Measurements from ENCODE around the gene CUL2. TPM values are rescaled to one million over a fixed set of nuclear protein-coding genes. Genes with fewer than 3 reads are reported as not detected.
A peak's percentile ranks its signal among the peaks of the same experiment; 100 is the strongest.
"Not testable (repeated sequence)": the region's sequence is repeated elsewhere in the genome, so short reads cannot be mapped to it uniquely, and the experiment has no call there.

Gene CUL2
- total RNA-seq, 2 experiments from 2014 or later, result 35.4 to 37.1 TPM

DNA sequence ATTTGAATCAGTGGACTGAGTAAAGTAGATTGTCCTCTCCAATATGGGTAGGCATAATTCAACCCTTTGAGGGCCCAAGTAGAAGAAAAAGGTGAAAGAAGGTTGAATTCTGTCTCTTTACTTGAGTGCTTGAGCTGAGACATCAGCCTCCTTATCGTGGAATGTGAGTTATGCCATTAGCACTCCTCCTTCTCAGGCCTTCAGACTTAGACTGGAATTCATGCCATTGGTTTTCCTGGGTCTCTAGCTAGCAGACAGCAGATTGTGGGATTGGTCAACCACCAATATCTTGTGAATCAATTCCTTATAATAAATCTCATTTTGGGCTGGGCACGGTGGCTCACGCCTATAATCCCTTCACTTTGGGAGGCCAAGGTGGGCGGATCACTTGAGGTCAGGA is 89.2 kb downstream of the CUL2 start:
- DNase-seq (no peak), ATAC-seq (ENCODE audit: low read depth) (no peak)
- POLR2A ChIA-PET, result no interaction called here
- Mint-ChIP-seq H3K27ac (no peak overlapping the region), H3K4me3 (no peak overlapping the region), H3K9me3 (no peaks in the 10 kb centered on the region), H3K4me1 (peaks cover 2% of the 10 kb centered on the region), H3K36me3 (no peaks in the 10 kb centered on the region), H3K27me3 (no peaks in the 10 kb centered on the region)

DNA sequence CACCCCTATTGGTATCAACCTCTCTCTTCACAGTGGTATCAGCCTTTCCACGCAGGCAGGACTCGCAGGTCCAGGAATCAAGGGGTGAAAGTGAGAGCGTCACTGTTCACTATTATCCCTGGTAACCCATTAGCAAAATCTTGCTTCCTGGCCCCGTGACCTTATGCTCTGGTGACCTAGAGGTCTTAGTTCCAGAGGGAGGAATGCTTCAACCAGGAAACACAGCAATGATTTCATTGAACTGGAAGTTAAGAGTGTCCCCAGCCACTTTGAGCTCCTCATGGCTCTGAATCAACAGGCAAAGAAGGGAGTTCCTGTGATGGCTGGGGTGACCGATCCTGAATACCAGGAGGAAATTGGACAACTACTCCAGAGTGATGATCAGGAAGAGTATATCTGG is 90.6 kb downstream of the CUL2 start:
- Mint-ChIP-seq H3K4me3 (no peak overlapping the region), H3K36me3 (no peaks in the 10 kb centered on the region), H3K27me3 (no peaks in the 10 kb centered on the region), H3K27ac (no peak overlapping the region), H3K9me3 (no peaks in the 10 kb centered on the region), H3K4me1 (peaks cover 11% of the 10 kb centered on the region)
- no peak for DNase-seq
- ATAC-seq (ENCODE audit: low read depth), result no peak
- POLR2A ChIA-PET, result no interaction called here

GRCh38 chr10:34998940-34999339 is 91.2 kb downstream of the CUL2 start:
- no peaks in the 10 kb centered on the region for H3K27me3 Mint-ChIP-seq
- H3K27ac Mint-ChIP-seq, result no peak overlapping the region
- H3K36me3 Mint-ChIP-seq, result no peaks in the 10 kb centered on the region
- POLR2A ChIA-PET, result no interaction called here
- no peak overlapping the region for H3K4me3 Mint-ChIP-seq
- peaks cover 15% of the 10 kb centered on the region for H3K4me1 Mint-ChIP-seq
- no peak for DNase-seq
- no peak for ATAC-seq (ENCODE audit: low read depth)
- no peaks in the 10 kb centered on the region for H3K9me3 Mint-ChIP-seq

- Mint-ChIP-seq H3K4me3 (no peak overlapping the region), H3K9me3 (no peaks in the 10 kb centered on the region), H3K27ac (no peak overlapping the region), H3K36me3 (no peaks in the 10 kb centered on the region), H3K27me3 (no peaks in the 10 kb centered on the region), H3K4me1 (peaks cover 15% of the 10 kb centered on the region)
- POLR2A ChIA-PET, result no interaction called here
- ATAC-seq (ENCODE audit: low read depth), result no peak
- no peak for DNase-seq
Measured at GRCh38 chr10:34996843-34997242, 93.3 kb downstream of the CUL2 start.

GRCh38 chr10:34995925-34996324 is 94.2 kb downstream of the CUL2 start:
- Mint-ChIP-seq H3K36me3 (no peaks in the 10 kb centered on the region), H3K27ac (no peak overlapping the region)
- POLR2A ChIA-PET, result no interaction called here

DNA sequence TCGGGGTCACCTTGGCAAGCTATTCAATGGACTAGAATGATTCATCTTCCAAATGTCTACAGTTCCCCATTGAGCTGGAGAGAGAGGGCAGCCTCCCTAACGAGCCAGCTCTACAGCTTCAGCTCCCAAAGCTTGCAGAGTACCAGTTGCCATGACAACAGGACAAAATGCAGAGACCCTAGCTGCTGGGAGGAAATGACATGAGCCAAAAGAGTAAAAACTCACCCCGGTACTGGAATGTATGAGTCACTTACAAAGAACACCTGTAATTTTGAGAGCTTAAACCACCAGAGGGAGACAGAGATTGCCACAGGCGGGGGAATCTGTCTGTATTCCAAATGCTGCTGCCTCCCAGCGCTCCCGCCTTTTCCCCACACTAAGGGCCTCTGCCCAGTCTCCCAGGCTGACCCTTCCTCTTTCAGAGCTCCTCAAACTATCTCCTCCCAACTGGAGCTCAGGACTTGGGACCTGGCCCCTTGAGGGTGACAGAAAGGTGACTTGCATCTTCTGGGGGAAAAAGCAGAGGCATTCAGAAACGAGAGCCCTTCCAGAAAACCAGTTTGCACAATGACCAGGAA is 95.5 kb downstream of the CUL2 start:
- Mint-ChIP-seq H3K36me3 (no peaks in the 10 kb centered on the region), H3K27ac (no peak overlapping the region), H3K4me3 (no peak overlapping the region), H3K4me1 (peaks cover 15% of the 10 kb centered on the region), H3K27me3 (no peaks in the 10 kb centered on the region), H3K9me3 (no peaks in the 10 kb centered on the region)
- POLR2A ChIA-PET, result no interaction called here
- peak; percentile 49 for DNase-seq
- peak; percentile 82 for ATAC-seq (ENCODE audit: low read depth)

More at GRCh38 chr10:34995925-34996324, 94.2 kb downstream of the CUL2 start:
- no peak overlapping the region for H3K4me3 Mint-ChIP-seq
- no peaks in the 10 kb centered on the region for H3K9me3 Mint-ChIP-seq
- ATAC-seq (ENCODE audit: low read depth), result no peak
- H3K4me1 Mint-ChIP-seq, result peaks cover 15% of the 10 kb centered on the region
- H3K27me3 Mint-ChIP-seq, result no peaks in the 10 kb centered on the region
- DNase-seq, result no peak

GRCh38 chr10:34993782-34994181 is 96.4 kb downstream of the CUL2 start:
- peaks cover 15% of the 10 kb centered on the region for H3K4me1 Mint-ChIP-seq
- ATAC-seq (ENCODE audit: low read depth) (no peak), DNase-seq (no peak)
- no peaks in the 10 kb centered on the region for H3K9me3 Mint-ChIP-seq
- no peak overlapping the region for H3K27ac Mint-ChIP-seq
- H3K36me3 Mint-ChIP-seq, result no peaks in the 10 kb centered on the region
- no peaks in the 10 kb centered on the region for H3K27me3 Mint-ChIP-seq
- H3K4me3 Mint-ChIP-seq, result no peak overlapping the region
- POLR2A ChIA-PET, result no interaction called here

- H3K4me3 Mint-ChIP-seq; H3K9me3 Mint-ChIP-seq; POLR2A ChIA-PET; H3K27ac Mint-ChIP-seq; DNase-seq; H3K27me3 Mint-ChIP-seq; H3K36me3 Mint-ChIP-seq; ATAC-seq (ENCODE audit: low read depth): not testable (repeated sequence)
- peaks cover 13% of the 10 kb centered on the region for H3K4me1 Mint-ChIP-seq
Measured at GRCh38 chr10:34991117-34991516, 99.0 kb downstream of the CUL2 start.

GRCh38 chr10:34988397-34989067 is 101.6 kb downstream of the CUL2 start:
- H3K9me3 Mint-ChIP-seq, result peaks cover 4% of the 10 kb centered on the region
- DNase-seq (no peak), ATAC-seq (ENCODE audit: low read depth) (no peak)
- no peak overlapping the region for H3K27ac Mint-ChIP-seq
- POLR2A ChIA-PET, result no interaction called here
- no peaks in the 10 kb centered on the region for H3K27me3 Mint-ChIP-seq
- H3K4me3 Mint-ChIP-seq, result no peak overlapping the region
- no peaks in the 10 kb centered on the region for H3K36me3 Mint-ChIP-seq
- no peaks in the 10 kb centered on the region for H3K4me1 Mint-ChIP-seq

GRCh38 chr10:34985823-34986222 is 104.3 kb downstream of the CUL2 start:
- ATAC-seq (ENCODE audit: low read depth), result no peak
- Mint-ChIP-seq H3K4me1 (no peaks in the 10 kb centered on the region), H3K27ac (no peak overlapping the region), H3K27me3 (no peaks in the 10 kb centered on the region), H3K36me3 (no peaks in the 10 kb centered on the region), H3K9me3 (peaks cover 4% of the 10 kb centered on the region), H3K4me3 (no peak overlapping the region)
- DNase-seq, result no peak
- POLR2A ChIA-PET, result no interaction called here

DNA sequence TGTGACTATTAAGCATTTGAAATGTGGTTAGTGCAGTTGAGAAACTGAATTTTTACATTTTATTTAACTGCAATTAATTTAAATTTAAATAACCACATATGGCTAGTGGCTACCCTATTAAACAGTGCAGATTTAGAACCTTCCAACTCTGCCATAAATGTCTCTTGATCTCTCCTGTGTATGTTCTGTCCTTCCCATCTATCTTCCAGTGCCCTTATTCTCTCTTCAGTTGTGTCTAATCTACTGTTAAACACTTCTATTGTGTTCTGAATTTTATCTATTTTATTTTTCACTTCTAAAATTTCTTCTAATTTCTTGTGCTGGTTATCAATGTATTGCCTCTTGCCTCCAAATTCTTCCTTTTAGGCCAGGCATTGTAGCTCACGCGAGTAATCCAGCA is 105.0 kb downstream of the CUL2 start:
- H3K4me3 Mint-ChIP-seq, result no peak overlapping the region
- DNase-seq, result no peak
- peaks cover 4% of the 10 kb centered on the region for H3K9me3 Mint-ChIP-seq
- H3K4me1 Mint-ChIP-seq, result no peaks in the 10 kb centered on the region
- POLR2A ChIA-PET, result no interaction called here
- no peaks in the 10 kb centered on the region for H3K36me3 Mint-ChIP-seq
- H3K27ac Mint-ChIP-seq, result no peak overlapping the region
- no peak for ATAC-seq (ENCODE audit: low read depth)
- no peaks in the 10 kb centered on the region for H3K27me3 Mint-ChIP-seq

GRCh38 chr10:34981844-34982243 is 108.3 kb downstream of the CUL2 start:
- no peaks in the 10 kb centered on the region for H3K27me3 Mint-ChIP-seq
- no peak overlapping the region for H3K27ac Mint-ChIP-seq
- H3K4me1 Mint-ChIP-seq, result no peaks in the 10 kb centered on the region
- H3K9me3 Mint-ChIP-seq, result peaks cover 8% of the 10 kb centered on the region
- POLR2A ChIA-PET, result no interaction called here
- H3K36me3 Mint-ChIP-seq, result peaks cover 2% of the 10 kb centered on the region
- ATAC-seq (ENCODE audit: low read depth) (no peak), DNase-seq (no peak)
- no peak overlapping the region for H3K4me3 Mint-ChIP-seq

GRCh38 chr10:34979938-34980337 is 110.2 kb downstream of the CUL2 start:
- DNase-seq (no peak), ATAC-seq (ENCODE audit: low read depth) (no peak)
- POLR2A ChIA-PET, result no interaction called here
- Mint-ChIP-seq H3K9me3 (peaks cover 12% of the 10 kb centered on the region), H3K4me1 (peaks cover 7% of the 10 kb centered on the region), H3K27me3 (no peaks in the 10 kb centered on the region), H3K27ac (no peak overlapping the region), H3K36me3 (peaks cover 2% of the 10 kb centered on the region), H3K4me3 (no peak overlapping the region)

GRCh38 chr10:34978080-34978479 is 112.1 kb downstream of the CUL2 start:
- Mint-ChIP-seq H3K27ac (no peak overlapping the region), H3K4me1 (peaks cover 9% of the 10 kb centered on the region), H3K9me3 (peaks cover 17% of the 10 kb centered on the region), H3K36me3 (peaks cover 2% of the 10 kb centered on the region), H3K4me3 (no peak overlapping the region), H3K27me3 (no peaks in the 10 kb centered on the region)
- ATAC-seq (ENCODE audit: low read depth), result no peak
- POLR2A ChIA-PET, result no interaction called here
- DNase-seq, result no peak

Measured in activated naive CD8-positive, alpha-beta T cell treated with anti-CD3 and anti-CD28 coated beads, Interleukin-2, amount 10 ng/mL, durations not matched to agents 7 days and 5 days (primary cell).